ENCODE measurements around the gene C1QTNF4.
"Not testable (repeated sequence)": the region's sequence is repeated elsewhere in the genome, so short reads cannot be mapped to it uniquely, and the experiment has no call there.

C1QTNF4 gene

GRCh38 chr11:47569646-47570045 lies 24.6 kb downstream of the C1QTNF4 start:
- DNase-seq (ENCODE audit: low read depth in 2 of 2, low spot score in 1 of 2), result no peak

- no peak for DNase-seq (ENCODE audit: low read depth in 2 of 2, low spot score in 1 of 2)
Observed at GRCh38 chr11:47566149-47566698, 28.0 kb downstream of the C1QTNF4 start.

GRCh38 chr11:47565340-47566148 lies 28.7 kb downstream of the C1QTNF4 start, which contains the start of gene PTPMT1:
Gene PTPMT1 (plus strand): TSS chr11:47565599. CDS start chr11:47565623, 24 bp downstream.
- DNase-seq (ENCODE audit: low read depth in 2 of 2, low spot score in 1 of 2), result peak; percentile 18 to 30

DNA sequence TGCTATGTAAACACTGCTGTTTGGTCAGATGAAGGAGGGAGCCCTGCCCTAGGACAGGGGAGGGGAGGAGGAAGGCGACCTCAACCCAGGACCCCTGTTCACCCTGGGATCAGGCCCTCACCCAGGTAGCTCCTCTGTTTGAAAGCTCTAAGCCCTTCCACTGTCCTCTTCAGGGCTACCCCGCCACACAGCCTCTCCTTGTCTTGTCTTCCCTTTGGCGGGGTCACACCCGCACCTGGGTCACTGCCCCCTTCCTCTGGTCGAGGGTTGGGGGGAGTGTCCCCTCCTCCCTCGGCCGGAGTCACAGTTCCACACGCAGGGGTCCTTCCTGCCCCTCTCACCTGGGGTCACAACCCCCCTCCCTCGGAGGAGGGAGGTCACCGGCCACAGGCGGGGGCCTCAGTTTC lies 29.3 kb downstream of the C1QTNF4 start:
- DNase-seq (ENCODE audit: low read depth in 2 of 2, low spot score in 1 of 2), result no peak

GRCh38 chr11:47564366-47564765 lies 29.8 kb downstream of the C1QTNF4 start:
- DNase-seq (ENCODE audit: low read depth in 2 of 2, low spot score in 1 of 2), result not testable (repeated sequence)

- not testable (repeated sequence) for DNase-seq (ENCODE audit: low read depth in 2 of 2, low spot score in 1 of 2)
Observed at GRCh38 chr11:47562393-47562792, 31.8 kb downstream of the C1QTNF4 start.

GRCh38 chr11:47560426-47560825 lies 33.8 kb downstream of the C1QTNF4 start:
- DNase-seq (ENCODE audit: low read depth in 2 of 2, low spot score in 1 of 2), result no peak

GRCh38 chr11:47558695-47559094 lies 35.5 kb downstream of the C1QTNF4 start:
- DNase-seq (ENCODE audit: low read depth in 2 of 2, low spot score in 1 of 2), result no peak

DNA sequence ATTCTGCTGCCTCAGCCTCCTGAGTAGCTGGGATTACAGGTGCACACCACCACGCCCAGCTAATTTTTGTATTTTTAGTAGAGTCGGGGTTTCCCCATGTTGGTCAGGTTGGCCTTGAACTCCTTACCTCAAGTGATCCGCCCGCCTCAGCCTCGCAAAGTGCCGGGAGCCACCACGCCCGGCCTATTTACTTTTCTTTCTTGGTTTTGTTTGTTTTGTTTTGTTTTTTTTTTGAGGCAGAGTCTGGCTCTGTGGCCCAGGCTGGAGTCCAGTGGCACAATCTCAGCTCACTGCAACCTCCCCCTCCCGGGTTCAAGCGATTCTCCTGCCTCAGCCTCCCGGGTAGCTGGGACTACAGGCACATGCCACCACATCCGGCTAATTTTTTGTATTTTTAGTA lies 37.2 kb downstream of the C1QTNF4 start:
- not testable (repeated sequence) for DNase-seq (ENCODE audit: low read depth in 2 of 2, low spot score in 1 of 2)

DNA sequence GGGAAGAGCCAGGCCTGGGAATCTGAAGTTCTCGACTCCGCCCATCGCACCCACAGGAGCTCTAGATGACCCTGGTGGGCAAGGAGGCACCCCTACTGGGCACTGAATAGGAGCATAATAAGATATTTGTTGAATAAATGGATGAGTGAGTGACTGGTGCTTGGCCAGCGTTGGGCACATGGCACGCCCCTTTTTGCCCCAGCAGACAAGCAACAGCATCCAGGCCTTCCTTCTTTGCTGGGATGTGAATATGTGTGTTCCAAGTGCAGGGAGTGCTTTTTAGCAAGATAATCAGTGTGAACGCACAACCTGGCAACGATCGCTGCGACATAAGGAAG lies 40.8 kb downstream of the C1QTNF4 start:
- no peak for DNase-seq (ENCODE audit: low read depth in 2 of 2, low spot score in 1 of 2)

DNA sequence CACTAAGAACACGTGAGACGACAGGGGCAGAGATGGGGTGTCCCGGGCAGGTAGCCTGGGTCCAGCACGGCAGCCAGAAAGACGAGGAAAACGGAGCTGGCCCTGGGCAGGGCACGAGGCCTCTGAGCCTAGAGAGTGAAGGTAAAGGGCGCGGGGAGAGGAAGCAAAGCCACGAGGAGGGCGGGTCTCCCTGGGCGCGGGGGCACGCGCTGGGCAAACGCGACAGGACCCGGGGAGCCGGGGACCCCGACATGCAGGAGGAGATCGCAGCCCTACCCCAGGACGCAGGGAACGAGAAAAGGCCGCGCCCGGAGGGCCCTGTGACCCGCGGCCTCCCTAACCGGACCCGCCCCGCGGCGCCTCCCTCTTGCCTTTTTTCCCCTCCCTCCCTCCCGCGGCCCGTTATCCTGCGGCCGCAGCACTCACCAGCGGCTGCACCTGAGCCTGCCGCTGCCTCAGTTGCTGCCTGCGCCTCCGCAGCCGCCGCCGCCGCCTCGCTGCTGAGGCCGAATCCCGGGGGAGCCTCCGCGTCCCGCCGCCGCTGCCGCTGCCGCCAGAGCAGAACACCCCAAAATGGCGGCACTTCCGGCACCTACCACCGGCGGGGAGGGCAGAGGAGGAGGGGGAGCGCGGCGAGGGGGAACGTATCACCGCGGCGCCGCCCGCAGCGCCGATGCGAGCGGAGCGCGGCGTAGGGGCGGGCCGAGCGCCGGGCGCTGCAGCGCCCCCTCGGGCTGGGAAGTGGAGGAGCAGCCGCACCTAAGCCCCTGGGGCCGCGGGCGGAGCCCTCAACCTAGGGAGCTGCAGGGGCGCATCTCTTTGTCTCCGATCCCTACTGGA lies 41.4 kb downstream of the C1QTNF4 start, which contains the start of gene CELF1:
CELF1 (minus strand) TSS at position 567 of the 840 bp plus-strand sequence. CDS start 53,609 bp downstream, outside the sequence.
- peak; percentile 71 to 81 for DNase-seq (ENCODE audit: low read depth in 2 of 2, low spot score in 1 of 2)

DNA sequence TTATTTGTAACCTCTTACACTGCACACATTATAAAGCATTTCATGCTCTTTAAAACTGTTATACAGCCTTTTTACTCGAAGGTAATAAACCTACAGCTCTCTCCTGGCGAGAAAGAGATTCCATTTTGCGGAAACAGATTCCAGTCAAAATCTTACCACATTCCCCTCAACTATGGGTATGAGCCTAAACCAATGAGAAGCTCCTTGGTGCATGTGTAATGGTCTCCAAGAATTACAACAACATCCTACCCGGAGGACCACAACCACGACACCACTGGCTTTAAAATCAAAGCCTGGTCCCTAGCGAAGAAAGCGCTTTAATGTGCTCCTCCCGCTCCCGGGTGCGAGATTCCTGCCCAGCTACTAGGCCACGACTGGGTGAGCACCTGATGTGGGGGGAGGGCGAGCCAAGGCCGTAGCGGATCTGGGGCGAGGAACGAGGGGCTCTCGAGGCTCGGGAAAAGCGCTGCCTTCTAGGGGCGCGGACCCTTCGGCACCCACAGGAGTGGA lies 42.1 kb downstream of the C1QTNF4 start:
- DNase-seq (ENCODE audit: low read depth in 2 of 2, low spot score in 1 of 2), result no peak

- DNase-seq (ENCODE audit: low read depth in 2 of 2, low spot score in 1 of 2), result no peak
Observed at GRCh38 chr11:47551086-47551485, 43.1 kb downstream of the C1QTNF4 start.

- DNase-seq (ENCODE audit: low read depth in 2 of 2, low spot score in 1 of 2), result no peak
Observed at GRCh38 chr11:47550288-47551047, 43.7 kb downstream of the C1QTNF4 start.

DNA sequence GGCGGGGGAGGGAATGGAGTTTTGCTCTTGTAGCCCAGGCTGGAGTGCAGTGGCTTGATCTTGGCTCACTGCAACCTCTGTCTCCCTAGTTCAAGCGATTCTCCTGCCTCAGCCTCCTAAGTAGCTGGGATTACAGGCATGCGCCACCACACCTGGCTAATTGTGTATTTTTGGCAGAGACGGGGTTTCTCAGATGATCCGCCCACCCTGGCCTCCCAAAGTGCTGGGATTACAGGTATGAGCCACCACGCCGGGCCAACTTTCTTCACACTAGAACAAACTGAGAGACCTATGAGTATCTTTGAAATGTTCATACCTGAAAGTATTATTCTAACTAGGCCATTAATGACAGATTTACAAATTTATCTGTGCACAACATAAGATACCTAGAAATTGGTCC lies 47.9 kb downstream of the C1QTNF4 start:
- DNase-seq (ENCODE audit: low read depth in 2 of 2, low spot score in 1 of 2), result not testable (repeated sequence)

GRCh38 chr11:47545298-47545697 lies 48.9 kb downstream of the C1QTNF4 start:
- no peak for DNase-seq (ENCODE audit: low read depth in 2 of 2, low spot score in 1 of 2)

DNA sequence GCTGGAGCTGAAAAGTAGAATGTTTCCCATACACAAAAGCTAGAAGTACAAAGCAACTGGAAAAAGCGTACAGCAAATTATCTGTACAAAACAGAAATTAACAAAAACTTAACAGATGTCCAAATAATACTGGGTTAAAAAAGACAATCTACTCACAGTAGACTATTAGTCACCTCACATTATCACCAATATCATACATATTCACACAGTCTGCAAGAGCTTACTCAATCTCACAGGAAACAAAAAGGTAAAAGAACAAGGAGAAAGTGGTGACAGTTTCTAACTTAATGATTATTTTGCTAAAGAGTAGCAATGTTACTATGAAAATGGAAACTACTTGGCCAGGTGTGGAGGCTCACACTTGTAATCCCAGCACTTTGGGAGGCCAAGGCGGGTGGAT lies 53.1 kb downstream of the C1QTNF4 start:
- no peak for DNase-seq (ENCODE audit: low read depth in 2 of 2, low spot score in 1 of 2)

DNA sequence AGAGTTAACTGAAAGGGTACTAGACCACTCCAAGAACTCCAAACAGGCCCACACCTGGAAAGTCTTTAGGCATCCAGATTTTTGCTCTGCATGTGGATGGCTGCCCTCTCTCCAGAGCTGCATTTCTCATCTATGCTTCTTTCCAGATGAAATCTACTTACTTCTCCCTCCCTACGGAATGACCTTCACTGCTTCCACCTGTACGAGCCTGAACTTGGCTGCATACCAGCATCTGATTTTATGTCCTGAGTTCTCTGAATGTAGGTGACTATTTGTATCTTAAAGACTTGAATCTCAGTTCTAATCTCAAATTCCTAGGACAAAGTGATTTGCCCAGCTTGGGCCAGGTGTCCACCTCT lies 54.6 kb downstream of the C1QTNF4 start:
- no peak for DNase-seq (ENCODE audit: low read depth in 2 of 2, low spot score in 1 of 2)
